Ovary (tissue), 9 donors: ENCODE measurements around the gene NMU. TPM values are rescaled to one million over a fixed set of nuclear protein-coding genes. Genes with fewer than 3 reads are reported as not detected.

Source experiments
- DNase-seq, 5 donors: peaks; one replicate each; pipeline ENCODE4 v3.0.0-alpha.2; 2019 to 2020
- H3K27ac ChIP-seq, 2 donors: fragments of 200-600 bp; one replicate each; pipeline versions ENCODE4 v1.5.1 to v1.8.0; 2019 to 2022
- H3K27me3 ChIP-seq: fragments of 200-600 bp; one replicate; pipeline ENCODE4 v1.8.0; 2022
- H3K36me3 ChIP-seq: fragments of 200-600 bp; sonication (generic); one replicate; pipeline ENCODE4 v1.5.1; 2019
- H3K4me1 ChIP-seq: one replicate; pipeline ENCODE4 v1.8.1; 2013; ENCODE audit warnings: mild to moderate bottlenecking, moderate library complexity; ENCODE audit not compliant: insufficient read depth
- H3K4me3 ChIP-seq: fragments of 200-600 bp; sonication (generic); one replicate; pipeline ENCODE4 v1.5.1; 2017
- H3K9me3 ChIP-seq, 2 donors: fragments of 200-600 bp in 1 of 2; sonication (generic) in 1 of 2; one replicate each; pipeline versions ENCODE4 v1.5.1 to v1.8.1; 2013 to 2019; ENCODE audit warnings: mild to moderate bottlenecking in 1 of 2, moderate library complexity in 1 of 2
- CTCF ChIP-seq, 3 donors: fragments of 450-650 bp in 2 of 3; fragments of 200-600 bp in 1 of 3; IDR thresholded peaks; one replicate each; pipeline versions ENCODE4 v1.5.1 to v1.8.0; 2016 to 2022; ENCODE audit warnings: antibody characterized with exemption in 3 of 3, mild to moderate bottlenecking in 1 of 3
- EP300 ChIP-seq: sonication (generic); formaldehyde crosslinking; IDR thresholded peaks from one replicate; pipeline ENCODE4 v1.6.1; 2017; ENCODE audit warnings: antibody characterized with exemption
- POLR2A ChIP-seq: fragments of 450-650 bp; IDR thresholded peaks from one replicate; pipeline ENCODE4 v1.6.1; 2017; ENCODE audit warnings: antibody characterized with exemption, mild to moderate bottlenecking, moderate library complexity
- WGBS, 3 donors: extraction: QIAGEN DNeasy Blood & Tissue Kit in 1 of 3; methylation state at CpG; one replicate each; pipeline versions ENCODE4 v1.1.5 to v1.1.7; 2013 to 2017; 5-methylcytosine and 5-hydroxymethylcytosine counted together
- intact Hi-C, 4 donors: fragments of 100-400 bp; cut with DNase I; formaldehyde crosslinking; loops; one replicate each; pipeline versions ENCODE4 v1.11.0 to v1.15.1; 2022 to 2023
- polyA plus RNA-seq, 2 donors: library from polyadenylated mRNA; stranded (reverse); fragments of 200-250 nt in 1 of 2; fragments of 350-450 nt in 1 of 2; fragmentation: Illumina TruSeq in 1 of 2; extraction: RNeasy Lipid Tissue Mini Kit (QIAGEN cat#74804) in 1 of 2; gene quantifications; one replicate each; pipeline ENCODE4 v1.2.3, GENCODE V29; 2013 to 2014
- total RNA-seq, 7 donors: library from RNA; depleted of rRNA in 2 of 7; stranded (reverse); fragments of >200 nt in 2 of 7; fragmentation: NEBNext Ultra II Directional in 3 of 7; extraction: Animal tissue kit (Norgen Biotek cat#: 25700) in 3 of 7; gene quantifications; one replicate each; pipeline versions ENCODE4 v1.1.0 to v1.2.4, GENCODE V29; 2016 to 2023
- donor health status: DM: no; HTN: no; CAD: no; lungs with moderate emphysema.
- donor health status: DM: no; HTN: no; CAD: no.
- donor health status: Bipolar disorder and iron deficiency.
- donor health status: DM: yes; HTN: yes; CAD: no.
- donor health status: DM: no; HTN: no; CAD: no.
- donor health status: DM: yes; HTN: yes; CAD: no.

NMU gene
- total and polyA plus RNA-seq, 9 donors: 0.28 to 0.77 TPM; not detected in 7

GRCh38 chr4:55574252-55574651 is 61.8 kb downstream of the NMU start:
- TF ChIP-seq EP300 (no peak), POLR2A (no peak), CTCF (IDR thresholded peaks at IDR 0.05) (no peak)
- H3K27me3 ChIP-seq: no peaks in the 10 kb centered on the region
- H3K9me3 ChIP-seq: no peaks in the 10 kb centered on the region
- H3K36me3 ChIP-seq: no peaks in the 10 kb centered on the region
- H3K4me3 ChIP-seq: no peak overlapping the region
- H3K4me1 ChIP-seq: no peaks in the 10 kb centered on the region
- intact Hi-C loops: no loop called here
- no peak overlapping the region for H3K27ac ChIP-seq
- DNase-seq: no peak
- 53 to 79% (median 74%) methylated on average over 1 of the region's 1 CpG for WGBS, 3 donors

- intact Hi-C loops: no loop called here
- no peak overlapping the region for H3K4me3 ChIP-seq
- H3K9me3 ChIP-seq: no peaks in the 10 kb centered on the region
- DNase-seq: no peak
- no peak for TF ChIP-seq CTCF (IDR thresholded peaks at IDR 0.05)
- no peak for TF ChIP-seq EP300
- no peak for TF ChIP-seq POLR2A
- no peak overlapping the region for H3K27ac ChIP-seq
- no peaks in the 10 kb centered on the region for H3K27me3 ChIP-seq
- WGBS, 3 donors: 87 to 92% (median 90%) methylated on average over 3 of the region's 3 CpGs
- no peaks in the 10 kb centered on the region for H3K36me3 ChIP-seq
- no peaks in the 10 kb centered on the region for H3K4me1 ChIP-seq
Observed at GRCh38 chr4:55571806-55572205, 64.3 kb downstream of the NMU start.

- Histone ChIP-seq H3K4me1 (no peaks in the 10 kb centered on the region), H3K4me3 (no peak overlapping the region), H3K27ac (no peak overlapping the region), H3K9me3 (no peaks in the 10 kb centered on the region), H3K27me3 (no peaks in the 10 kb centered on the region), H3K36me3 (no peaks in the 10 kb centered on the region)
- intact Hi-C loops: loop anchor here in 1 of 4 donors (10.0 kb wide), 1 partner anchor 594 kb away; no protein-coding TSS in a partner anchor
- TF ChIP-seq POLR2A (no peak), CTCF (IDR thresholded peaks at IDR 0.05) (no peak), EP300 (no peak)
- no peak for DNase-seq
- 87 to 92% (median 91%) methylated on average over 1 of the region's 1 CpG for WGBS, 3 donors
Observed at GRCh38 chr4:55568905-55569504, 67.1 kb downstream of the NMU start.

GRCh38 chr4:55561889-55562288 is 74.2 kb downstream of the NMU start:
- Histone ChIP-seq H3K27ac (no peak overlapping the region), H3K9me3 (no peaks in the 10 kb centered on the region), H3K4me3 (no peak overlapping the region), H3K36me3 (no peaks in the 10 kb centered on the region), H3K27me3 (no peaks in the 10 kb centered on the region), H3K4me1 (no peaks in the 10 kb centered on the region)
- TF ChIP-seq POLR2A (no peak), CTCF (IDR thresholded peaks at IDR 0.05) (no peak), EP300 (no peak)
- no peak for DNase-seq
- 92 to 97% (median 95%) methylated on average over 1 of the region's 1 CpG for WGBS, 3 donors
- intact Hi-C loops: loop anchor here in 1 of 4 donors (10.0 kb wide), 1 partner anchor 587 kb away; no protein-coding TSS in a partner anchor
